ENCODE measurements around the gene XYLT1. TPM values are rescaled to one million over a fixed set of nuclear protein-coding genes. Genes with fewer than 3 reads are reported as not detected.

The XYLT1 gene
- polyA plus RNA-seq, 1 of the 3 experiments (the other 2 are of a cell fraction), result 17.6 TPM

DNA sequence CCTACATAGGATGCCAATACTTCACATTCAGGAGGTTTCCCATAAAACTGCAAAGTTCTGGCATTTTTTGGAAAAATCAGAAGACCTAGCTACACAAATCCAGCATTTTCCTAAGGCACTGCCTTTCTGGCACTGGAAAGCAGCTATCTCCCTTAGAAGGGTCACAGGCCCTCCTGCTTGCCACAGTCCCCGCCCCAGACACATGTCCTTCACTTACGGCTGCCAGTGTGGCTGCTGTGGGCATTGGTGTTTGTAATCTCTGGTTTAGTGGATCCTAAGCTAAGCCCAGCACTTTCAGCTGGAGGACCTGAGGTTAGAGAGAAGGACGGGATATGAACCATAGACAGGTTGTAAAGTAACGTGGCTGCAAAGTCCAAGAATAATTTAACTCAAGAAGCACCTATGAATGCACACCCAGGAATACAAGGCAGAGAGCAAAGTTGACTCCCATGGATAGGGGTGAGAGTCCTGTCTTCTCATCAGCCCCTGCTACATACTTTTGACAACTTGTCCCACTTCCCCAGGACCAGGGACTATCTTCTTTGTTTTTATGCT, 100.0 kb downstream of the XYLT1 start (continued):
- TF ChIP-seq ZBTB33 (IDR thresholded peaks at IDR 0.05; ENCODE audit: borderline replicate concordance, low read depth) (no peak), SMC3 (IDR thresholded peaks at IDR 0.05; ENCODE audit: low read depth, low read length) (no peak)

DNA sequence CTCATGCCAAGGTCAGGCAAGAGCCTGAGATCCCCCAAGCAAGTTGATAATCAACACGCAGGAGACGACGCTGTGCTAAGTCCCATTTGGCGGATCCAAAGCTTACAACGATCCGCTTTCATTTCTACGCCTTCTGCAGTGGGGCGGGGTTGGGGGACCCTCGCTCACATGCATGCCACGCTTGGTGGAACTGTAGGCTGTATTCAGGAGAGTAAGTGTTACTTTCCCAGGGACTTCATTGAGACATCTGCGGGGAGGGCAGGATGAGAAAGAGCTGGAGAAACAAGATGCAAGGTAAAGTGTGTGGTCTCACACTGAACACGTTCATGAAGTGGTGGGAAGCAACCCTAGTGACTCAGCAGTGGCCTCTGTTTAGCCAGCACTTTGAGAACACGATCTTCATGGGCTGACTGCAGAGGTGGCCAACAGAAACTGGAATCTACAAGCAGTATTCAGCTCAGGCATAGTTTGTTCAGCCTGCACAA, 100.5 kb downstream of the XYLT1 start:
- H3K36me3 ChIP-seq (replicated peaks in 1 of 2; ENCODE audit: control insufficient read depth in 1 of 2, insufficient read depth in 2 of 2, low read length in 1 of 2), result peaks cover 0 to 14% of the 10 kb centered on the region in 2 experiments
- DNase-seq, result no peak
- peaks cover 10 to 59% of the 10 kb centered on the region in 2 experiments; a peak in 3 of 4 replicates for H3K4me1 ChIP-seq (ENCODE audit: control insufficient read depth in 1 of 2, insufficient read depth in 2 of 2, low read depth in 1 of 2, low read length in 1 of 2)
- peak overlapping the region; percentile 38; the same call in 1 of the 2 replicates for H3K4me2 ChIP-seq
- H3K4me3 ChIP-seq (ENCODE audit: low read depth in 2 of 2, low read length in 1 of 2), result no peak overlapping the region
- ChIA-PET CTCF (interaction anchor here (0.7 to 1.5 kb wide), 4 partner anchors 9 to 97 kb away, joined by 3 to 8 read pairs (median 5); no protein-coding TSS in a partner anchor), POLR2A (no interaction called here)
- no peak overlapping the region for H2AFZ ChIP-seq (ENCODE audit: low read depth)
- peaks cover 100% of the 10 kb centered on the region for H3K79me2 ChIP-seq (ENCODE audit: insufficient read depth)
- H3K9me3 ChIP-seq, result no peaks in the 10 kb centered on the region
- H3K9me2 ChIP-seq, result no peaks in the 10 kb centered on the region
- peaks cover 100% of the 10 kb centered on the region for H4K20me1 ChIP-seq (ENCODE audit: insufficient read depth)
- peak overlapping the region in 1 of 2 experiments; percentile 25; a peak in 2 of 4 replicates for H3K27ac ChIP-seq (ENCODE audit: low read depth in 2 of 2, low read length in 1 of 2)
- H3K27me3 ChIP-seq (ENCODE audit: insufficient read depth), result no peaks in the 10 kb centered on the region
- H3K9ac ChIP-seq, result no peak overlapping the region
- WGBS (ENCODE audit: low lambda C conversion rate), result 83% methylated on average over 13 of the region's 13 CpGs
- H3F3A ChIP-seq (replicated peaks; ENCODE audit: insufficient read depth), result peaks cover 31% of the 10 kb centered on the region
- TF ChIP-seq, protein P1, sequence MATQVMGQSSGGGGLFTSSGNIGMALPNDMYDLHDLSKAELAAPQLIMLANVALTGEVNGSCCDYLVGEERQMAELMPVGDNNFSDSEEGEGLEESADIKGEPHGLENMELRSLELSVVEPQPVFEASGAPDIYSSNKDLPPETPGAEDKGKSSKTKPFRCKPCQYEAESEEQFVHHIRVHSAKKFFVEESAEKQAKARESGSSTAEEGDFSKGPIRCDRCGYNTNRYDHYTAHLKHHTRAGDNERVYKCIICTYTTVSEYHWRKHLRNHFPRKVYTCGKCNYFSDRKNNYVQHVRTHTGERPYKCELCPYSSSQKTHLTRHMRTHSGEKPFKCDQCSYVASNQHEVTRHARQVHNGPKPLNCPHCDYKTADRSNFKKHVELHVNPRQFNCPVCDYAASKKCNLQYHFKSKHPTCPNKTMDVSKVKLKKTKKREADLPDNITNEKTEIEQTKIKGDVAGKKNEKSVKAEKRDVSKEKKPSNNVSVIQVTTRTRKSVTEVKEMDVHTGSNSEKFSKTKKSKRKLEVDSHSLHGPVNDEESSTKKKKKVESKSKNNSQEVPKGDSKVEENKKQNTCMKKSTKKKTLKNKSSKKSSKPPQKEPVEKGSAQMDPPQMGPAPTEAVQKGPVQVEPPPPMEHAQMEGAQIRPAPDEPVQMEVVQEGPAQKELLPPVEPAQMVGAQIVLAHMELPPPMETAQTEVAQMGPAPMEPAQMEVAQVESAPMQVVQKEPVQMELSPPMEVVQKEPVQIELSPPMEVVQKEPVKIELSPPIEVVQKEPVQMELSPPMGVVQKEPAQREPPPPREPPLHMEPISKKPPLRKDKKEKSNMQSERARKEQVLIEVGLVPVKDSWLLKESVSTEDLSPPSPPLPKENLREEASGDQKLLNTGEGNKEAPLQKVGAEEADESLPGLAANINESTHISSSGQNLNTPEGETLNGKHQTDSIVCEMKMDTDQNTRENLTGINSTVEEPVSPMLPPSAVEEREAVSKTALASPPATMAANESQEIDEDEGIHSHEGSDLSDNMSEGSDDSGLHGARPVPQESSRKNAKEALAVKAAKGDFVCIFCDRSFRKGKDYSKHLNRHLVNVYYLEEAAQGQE (IDR thresholded peaks at IDR 0.05; ENCODE audit: low read depth, low read length), result 0 out of 2 replicates have a peak, but pooled peaks have one; percentile 3
- TF ChIP-seq YY1 (IDR thresholded peaks at IDR 0.05; ENCODE audit: low read depth), result no peak

DNA sequence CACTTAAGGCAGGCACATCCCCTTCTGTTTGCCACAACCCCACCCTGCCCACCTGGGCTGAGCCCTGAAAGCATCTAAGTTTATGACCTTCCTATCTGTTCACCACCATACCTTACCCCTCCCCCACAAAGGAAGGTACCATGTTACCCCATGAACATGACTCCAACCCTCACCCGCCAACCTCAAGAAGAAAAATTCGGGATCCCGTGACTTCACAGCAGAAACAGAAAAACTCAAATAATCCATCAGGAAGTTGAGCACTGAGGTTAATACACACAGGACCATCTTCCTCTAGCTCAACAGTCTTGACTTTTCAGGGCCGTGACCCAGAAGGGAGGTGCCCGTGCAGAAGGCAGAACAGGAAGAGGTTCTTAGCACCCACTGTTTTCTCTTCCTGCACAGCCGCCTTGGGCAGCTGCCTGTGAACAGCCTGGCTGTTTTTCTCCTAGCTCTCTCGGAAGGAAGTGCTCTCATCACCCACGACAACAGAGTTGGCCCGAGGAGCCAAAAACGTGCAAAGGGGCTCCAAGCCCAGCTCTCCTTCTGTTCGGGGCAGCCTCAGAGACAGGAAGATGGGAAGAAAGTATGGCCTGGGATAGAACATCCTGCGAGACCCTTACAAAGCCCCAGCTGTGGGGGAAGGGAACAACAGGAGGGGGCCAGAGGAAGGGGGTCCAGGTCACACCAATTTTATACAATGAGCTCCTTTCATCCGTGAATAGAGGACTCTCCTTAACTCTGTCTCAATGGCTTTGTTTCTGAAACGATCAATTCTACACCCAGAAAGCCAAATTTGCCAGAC, 101.1 kb downstream of the XYLT1 start:
- Histone ChIP-seq H3K79me2 (ENCODE audit: insufficient read depth) (peaks cover 100% of the 10 kb centered on the region), H2AFZ (ENCODE audit: low read depth) (no peak overlapping the region), H3K9me2 (no peaks in the 10 kb centered on the region), H3K9me3 (no peaks in the 10 kb centered on the region), H3K9ac (no peak overlapping the region), H3K36me3 (replicated peaks in 1 of 2; ENCODE audit: control insufficient read depth in 1 of 2, insufficient read depth in 2 of 2, low read length in 1 of 2) (peaks cover 0 to 14% of the 10 kb centered on the region in 2 experiments), H3K27me3 (ENCODE audit: insufficient read depth) (no peaks in the 10 kb centered on the region), H3K4me1 (ENCODE audit: control insufficient read depth in 1 of 2, insufficient read depth in 2 of 2, low read depth in 1 of 2, low read length in 1 of 2) (peaks cover 15 to 59% of the 10 kb centered on the region in 2 experiments), H3K4me2 (no peak overlapping the region), H3K27ac (ENCODE audit: low read depth in 2 of 2, low read length in 1 of 2) (peak overlapping the region in 1 of 2 experiments; percentile 25; a peak in 2 of 4 replicates), H3K4me3 (ENCODE audit: low read depth in 2 of 2, low read length in 1 of 2) (no peak overlapping the region), H4K20me1 (ENCODE audit: insufficient read depth) (peaks cover 100% of the 10 kb centered on the region), H3F3A (replicated peaks; ENCODE audit: insufficient read depth) (peaks cover 35% of the 10 kb centered on the region)
- DNase-seq, result no peak
- TF ChIP-seq NFIC (IDR thresholded peaks at IDR 0.05; ENCODE audit: borderline replicate concordance), result no peak
- TF ChIP-seq RAD21 (IDR thresholded peaks at IDR 0.05; ENCODE audit: low read length), result no peak
- TF ChIP-seq TAF1 (IDR thresholded peaks at IDR 0.05; ENCODE audit: borderline replicate concordance, low read depth, low read length), result no peak
- TF ChIP-seq TCF12 (IDR thresholded peaks at IDR 0.05), result no peak
- TF ChIP-seq GABPA (IDR thresholded peaks at IDR 0.05; ENCODE audit: low read depth), result no peak
- TF ChIP-seq FOSL2 (IDR thresholded peaks at IDR 0.05; ENCODE audit: borderline replicate concordance, low read depth), result no peak
- TF ChIP-seq, protein P2, sequence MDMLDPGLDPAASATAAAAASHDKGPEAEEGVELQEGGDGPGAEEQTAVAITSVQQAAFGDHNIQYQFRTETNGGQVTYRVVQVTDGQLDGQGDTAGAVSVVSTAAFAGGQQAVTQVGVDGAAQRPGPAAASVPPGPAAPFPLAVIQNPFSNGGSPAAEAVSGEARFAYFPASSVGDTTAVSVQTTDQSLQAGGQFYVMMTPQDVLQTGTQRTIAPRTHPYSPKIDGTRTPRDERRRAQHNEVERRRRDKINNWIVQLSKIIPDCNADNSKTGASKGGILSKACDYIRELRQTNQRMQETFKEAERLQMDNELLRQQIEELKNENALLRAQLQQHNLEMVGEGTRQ (IDR thresholded peaks at IDR 0.05; ENCODE audit: borderline replicate concordance, low read depth, low read length), result no peak
- no peak for TF ChIP-seq FOXJ3 (CRISPR knock-in tag; IDR thresholded peaks at IDR 0.05)
- ChIA-PET POLR2A (interaction anchor here (0.6 kb wide), 1 partner anchor 99 kb away, joined by 3 read pairs; no protein-coding TSS in a partner anchor), CTCF (interaction anchor here (1.1 to 1.4 kb wide), 2 partner anchors 10 to 11 kb away, joined by 4 to 6 read pairs; no protein-coding TSS in a partner anchor)
- WGBS (ENCODE audit: low lambda C conversion rate), result 90% methylated on average over 14 of the region's 14 CpGs

Data from SK-N-SH (cell line).